Ectodermal cell (in vitro differentiated cells): ENCODE results near the gene GPR17.

ENCODE experiments used
- H3K27ac ChIP-seq: 2 replicates; pipeline ENCODE4 v1.7.0; 2013; ENCODE audit warnings: mild to moderate bottlenecking, low read depth, low read length; ENCODE audit not compliant: insufficient read depth, poor library complexity, severe bottlenecking
- H3K27me3 ChIP-seq: 2 replicates; pipeline ENCODE4 v1.7.0; 2013; ENCODE audit warnings: mild to moderate bottlenecking, low read length; ENCODE audit not compliant: insufficient read depth, control insufficient read depth, poor library complexity, severe bottlenecking
- H3K36me3 ChIP-seq: one replicate; pipeline ENCODE4 v1.7.0; 2013; ENCODE audit warnings: low read length; ENCODE audit not compliant: control insufficient read depth, insufficient read depth
- H3K4me1 ChIP-seq: one replicate; pipeline ENCODE4 v1.7.0; 2013; ENCODE audit warnings: low read length; ENCODE audit not compliant: control insufficient read depth, insufficient read depth
- H3K4me3 ChIP-seq: 2 replicates; pipeline ENCODE4 v1.7.0; 2013; ENCODE audit warnings: low read depth, low read length, control low read depth; ENCODE audit not compliant: insufficient read depth
- H3K9me3 ChIP-seq: 2 replicates; pipeline ENCODE4 v1.7.0; 2013; ENCODE audit warnings: mild to moderate bottlenecking, low read length, moderate library complexity; ENCODE audit not compliant: control insufficient read depth
- WGBS, 2 experiments: methylation state at CpG; one replicate each; pipeline ENCODE4 v1.1.7; 2013; ENCODE audit warnings: missing lambda C conversion rate in 2 of 2; 5-methylcytosine and 5-hydroxymethylcytosine counted together

Gene GPR17

GRCh38 chr2:127615511-127616166 is 30.3 kb upstream of the GPR17 start:
- Histone ChIP-seq H3K9me3 (no peaks in the 10 kb centered on the region), H3K36me3 (no peaks in the 10 kb centered on the region), H3K27ac (no peak overlapping the region), H3K4me3 (no peak overlapping the region), H3K4me1 (peaks cover 5% of the 10 kb centered on the region), H3K27me3 (no peaks in the 10 kb centered on the region)
- WGBS, 2 experiments, result 92% methylated on average over 18 of the region's 18 CpGs

- no peaks in the 10 kb centered on the region for H3K36me3 ChIP-seq
- H3K4me3 ChIP-seq, result no peak overlapping the region
- H3K27me3 ChIP-seq, result no peaks in the 10 kb centered on the region
- H3K9me3 ChIP-seq, result no peaks in the 10 kb centered on the region
- no peak overlapping the region for H3K27ac ChIP-seq
- 82% methylated on average over 7 of the region's 7 CpGs for WGBS, 2 experiments
- peaks cover 5% of the 10 kb centered on the region for H3K4me1 ChIP-seq
Measured at GRCh38 chr2:127618551-127619202, 27.3 kb upstream of the GPR17 start.

DNA sequence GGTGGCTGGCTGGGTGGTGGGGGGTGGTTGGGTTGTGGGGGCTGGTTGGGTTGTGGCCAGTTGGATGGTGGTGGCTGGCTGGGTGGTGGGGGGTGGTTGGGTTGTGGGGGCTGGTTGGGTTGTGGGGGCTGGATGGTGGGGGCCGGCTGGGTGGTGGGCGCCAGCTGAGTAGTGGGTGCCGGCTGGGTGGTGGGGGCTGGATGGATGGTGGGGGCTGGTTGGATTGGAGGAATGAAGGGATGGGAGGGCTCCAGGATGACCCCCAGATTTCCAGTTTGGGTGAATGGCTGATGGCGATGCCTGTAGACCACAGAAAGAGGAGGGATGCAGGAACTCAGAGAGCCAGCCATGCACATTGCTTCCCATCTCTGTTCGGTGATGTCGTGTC is 26.8 kb upstream of the GPR17 start:
- 94 to 98% methylated on average over 6 of the region's 6 CpGs for WGBS, 2 experiments
- no peaks in the 10 kb centered on the region for H3K9me3 ChIP-seq
- H3K27me3 ChIP-seq, result no peaks in the 10 kb centered on the region
- peaks cover 5% of the 10 kb centered on the region for H3K4me1 ChIP-seq
- no peak overlapping the region for H3K4me3 ChIP-seq
- no peaks in the 10 kb centered on the region for H3K36me3 ChIP-seq
- H3K27ac ChIP-seq, result no peak overlapping the region

GRCh38 chr2:127619877-127620705 is 25.9 kb upstream of the GPR17 start:
- H3K4me1 ChIP-seq, result peaks cover 5% of the 10 kb centered on the region
- no peaks in the 10 kb centered on the region for H3K27me3 ChIP-seq
- 88 to 90% methylated on average over 16 of the region's 16 CpGs for WGBS, 2 experiments
- no peaks in the 10 kb centered on the region for H3K36me3 ChIP-seq
- no peaks in the 10 kb centered on the region for H3K9me3 ChIP-seq
- no peak overlapping the region for H3K4me3 ChIP-seq
- no peak overlapping the region for H3K27ac ChIP-seq

DNA sequence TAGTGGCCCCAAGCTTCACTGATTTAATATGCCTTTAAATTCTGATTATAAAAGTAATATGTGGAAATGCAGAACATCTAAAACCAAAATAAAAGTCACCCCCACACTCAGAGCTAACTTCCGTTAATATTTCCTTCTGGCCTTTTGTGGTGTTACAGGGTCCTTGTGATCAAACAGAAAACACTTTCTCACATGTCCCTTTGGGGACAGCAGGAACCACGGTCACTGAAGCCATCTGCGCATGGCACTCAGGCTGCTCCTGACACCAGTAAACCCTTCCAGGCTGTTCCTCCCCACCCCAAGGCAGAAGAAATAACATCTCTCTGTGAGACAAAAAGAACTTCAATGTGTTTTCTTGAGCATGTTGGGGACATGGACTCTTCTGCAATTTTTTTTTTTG is 25.1 kb upstream of the GPR17 start:
- WGBS, 2 experiments, result 65% methylated on average over 3 of the region's 3 CpGs
- Histone ChIP-seq H3K36me3 (no peaks in the 10 kb centered on the region), H3K4me3 (no peak overlapping the region), H3K27me3 (no peaks in the 10 kb centered on the region), H3K4me1 (peaks cover 4% of the 10 kb centered on the region), H3K9me3 (no peaks in the 10 kb centered on the region), H3K27ac (no peak overlapping the region)

- Histone ChIP-seq H3K36me3 (no peaks in the 10 kb centered on the region), H3K4me3 (no peak overlapping the region), H3K27me3 (no peaks in the 10 kb centered on the region), H3K27ac (no peak overlapping the region), H3K4me1 (no peaks in the 10 kb centered on the region), H3K9me3 (no peaks in the 10 kb centered on the region)
- whole genome bisulfite sequencing, 2 experiments, result 94 to 95% methylated on average over 15 of the region's 15 CpGs
Measured at GRCh38 chr2:127621981-127622431, 23.9 kb upstream of the GPR17 start.

DNA sequence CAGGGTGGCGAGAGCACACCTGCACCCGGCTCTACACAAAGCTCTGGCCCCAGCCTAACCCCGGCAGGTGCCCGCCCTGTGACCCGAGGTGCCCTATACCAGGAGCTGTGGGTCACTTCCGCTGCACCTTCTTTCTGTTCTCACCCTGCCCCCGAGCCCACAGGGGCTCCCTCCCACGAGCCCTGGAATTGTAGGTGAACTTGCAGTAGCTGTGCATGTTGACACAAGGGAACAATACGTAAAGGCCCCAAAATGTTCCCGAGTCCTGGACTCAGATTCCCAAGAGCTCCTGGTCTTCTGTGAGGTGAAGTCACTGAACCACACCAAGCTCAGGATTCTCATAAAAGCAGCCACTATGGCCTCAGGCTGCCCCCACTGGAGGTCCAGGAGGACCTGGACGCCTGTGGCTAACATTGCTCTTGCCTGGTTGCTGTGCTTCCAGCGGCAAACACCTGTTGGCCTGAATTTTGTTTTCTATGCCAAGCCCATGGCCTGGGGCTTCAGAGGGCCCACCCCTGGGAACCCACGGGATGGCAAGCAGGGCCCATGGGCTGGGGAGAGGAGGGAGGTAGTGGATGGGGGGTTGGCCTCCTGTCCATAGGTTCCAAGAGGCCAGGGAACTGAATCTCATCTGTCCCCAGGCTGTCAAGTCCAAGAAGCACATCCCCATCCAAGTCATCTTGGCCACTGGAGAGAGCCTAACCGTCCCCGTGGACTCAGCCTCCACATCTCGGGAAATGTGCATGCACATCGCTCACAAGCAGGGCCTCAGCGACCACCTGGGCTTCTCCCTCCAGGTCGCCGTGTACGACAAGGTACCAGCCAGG is 23.2 kb upstream of the GPR17 start:
- no peaks in the 10 kb centered on the region for H3K4me1 ChIP-seq
- no peaks in the 10 kb centered on the region for H3K9me3 ChIP-seq
- no peaks in the 10 kb centered on the region for H3K27me3 ChIP-seq
- H3K4me3 ChIP-seq, result no peak overlapping the region
- 93 to 94% methylated on average over 21 of the region's 21 CpGs for WGBS, 2 experiments
- no peak overlapping the region for H3K27ac ChIP-seq
- no peaks in the 10 kb centered on the region for H3K36me3 ChIP-seq

DNA sequence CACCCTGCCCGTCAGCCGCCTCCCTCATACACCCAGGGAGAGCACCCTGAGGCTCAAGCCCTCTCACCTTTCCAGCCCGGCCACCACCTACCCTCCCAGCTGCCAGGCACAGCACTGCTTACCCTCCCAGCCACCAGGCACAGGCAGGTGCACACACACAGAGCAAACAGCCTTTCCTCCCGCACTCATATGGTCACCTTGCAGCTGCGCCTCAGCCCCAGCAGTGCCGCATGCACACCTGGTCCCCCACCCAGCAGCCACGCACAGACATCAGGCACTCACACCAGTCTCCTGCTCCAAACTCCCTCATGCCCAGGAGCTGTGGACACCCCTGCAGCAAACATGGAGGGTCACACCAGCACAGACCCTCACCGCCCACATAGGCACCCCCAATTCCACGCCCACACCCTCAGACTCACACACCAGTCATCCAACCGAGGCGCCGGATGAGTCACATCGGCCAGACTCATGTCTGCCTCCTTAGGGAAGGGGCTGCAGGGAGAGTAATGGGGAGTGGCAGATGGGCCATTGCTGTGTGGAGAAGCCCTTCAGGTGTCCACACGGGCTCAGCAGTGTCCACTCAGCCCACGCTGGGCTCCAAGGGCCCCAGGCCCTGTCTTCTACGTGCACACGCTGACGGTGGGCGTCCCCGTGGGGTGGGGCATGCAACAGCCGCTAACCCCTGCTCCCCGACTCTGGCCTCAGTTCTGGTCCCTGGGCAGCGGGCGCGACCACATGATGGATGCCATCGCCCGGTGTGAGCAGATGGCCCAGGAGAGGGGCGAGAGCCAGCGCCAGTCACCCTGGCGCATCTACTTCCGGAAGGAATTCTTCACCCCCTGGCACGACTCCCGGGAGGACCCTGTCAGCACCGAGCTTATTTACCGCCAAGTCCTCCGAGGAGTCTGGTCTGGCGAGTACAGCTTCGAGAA is 22.3 kb upstream of the GPR17 start:
- no peaks in the 10 kb centered on the region for H3K27me3 ChIP-seq
- H3K27ac ChIP-seq, result no peak overlapping the region
- no peaks in the 10 kb centered on the region for H3K4me1 ChIP-seq
- 92% methylated on average over 38 of the region's 38 CpGs for WGBS, 2 experiments
- no peaks in the 10 kb centered on the region for H3K36me3 ChIP-seq
- no peaks in the 10 kb centered on the region for H3K9me3 ChIP-seq
- no peak overlapping the region for H3K4me3 ChIP-seq

- 89 to 95% methylated on average over 5 of the region's 5 CpGs for WGBS, 2 experiments
- H3K36me3 ChIP-seq, result no peaks in the 10 kb centered on the region
- no peaks in the 10 kb centered on the region for H3K9me3 ChIP-seq
- no peak overlapping the region for H3K4me3 ChIP-seq
- no peaks in the 10 kb centered on the region for H3K27me3 ChIP-seq
- no peak overlapping the region for H3K27ac ChIP-seq
- H3K4me1 ChIP-seq, result no peaks in the 10 kb centered on the region
Measured at GRCh38 chr2:127624320-127624755, 21.6 kb upstream of the GPR17 start.
